LNCaP clone FGC (cell line): ENCODE data around the gene PROM1.

Experiments used
- DNase-seq: peaks from one replicate; pipeline ENCODE4 v3.0.0-alpha.2; 2011; ENCODE audit warnings: low read depth
- H3K4me3 ChIP-seq: 2 replicates; pipeline ENCODE4 v1.5.1; 2011; ENCODE audit warnings: mild to moderate bottlenecking, low read depth, low read length, control low read depth
- TF ChIP-seq, protein P1 (sequence below): IDR thresholded peaks from 2 replicates; pipeline ENCODE4 v1.5.1; 2012; ENCODE audit warnings: mild to moderate bottlenecking; ENCODE audit not compliant: control insufficient read depth, insufficient read depth; ENCODE audit errors: extremely low read depth

Gene PROM1

DNA sequence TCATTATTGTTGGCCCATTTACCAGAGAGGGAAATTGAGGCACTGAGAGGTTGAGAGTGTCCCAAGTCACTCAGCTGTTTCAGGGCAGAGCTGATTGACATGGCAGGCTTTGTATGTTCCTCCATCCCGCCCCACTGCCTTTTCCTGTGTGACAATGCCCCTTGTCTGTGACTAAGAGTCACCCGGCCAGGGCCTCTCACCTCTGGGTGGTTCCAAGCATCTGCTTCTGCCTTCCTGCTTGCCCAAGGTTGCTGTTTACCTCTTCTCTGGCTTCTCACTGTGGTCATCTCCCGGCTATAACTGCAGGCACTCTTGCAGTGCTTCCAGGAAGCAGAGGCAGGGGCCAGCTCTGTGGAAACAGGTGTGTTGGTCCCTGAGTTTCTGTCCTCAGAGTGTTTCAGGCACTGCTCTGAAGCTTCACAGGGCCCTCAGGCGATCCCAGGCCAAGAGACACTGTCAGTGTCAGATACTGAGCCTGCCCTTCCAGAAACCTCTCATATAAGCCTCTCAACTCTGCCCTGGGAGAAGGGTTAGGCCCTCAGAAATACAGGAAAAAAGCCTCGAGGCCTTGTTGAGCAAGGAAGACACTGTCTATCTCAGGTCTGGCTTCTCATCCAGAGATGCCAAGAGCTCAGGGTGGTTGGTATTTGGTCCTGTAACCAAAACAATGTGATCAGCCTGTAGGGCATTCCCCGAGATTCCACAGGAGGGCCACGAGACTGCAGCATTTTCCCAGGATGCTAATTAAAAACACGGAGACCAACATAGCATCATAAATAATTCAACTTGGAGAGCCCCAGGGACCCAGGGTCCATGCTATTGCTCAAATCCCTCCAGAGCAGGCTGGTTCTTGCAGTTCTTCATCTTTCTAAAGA lies 42.0 kb upstream of the PROM1 start:
- TF ChIP-seq, protein P1, sequence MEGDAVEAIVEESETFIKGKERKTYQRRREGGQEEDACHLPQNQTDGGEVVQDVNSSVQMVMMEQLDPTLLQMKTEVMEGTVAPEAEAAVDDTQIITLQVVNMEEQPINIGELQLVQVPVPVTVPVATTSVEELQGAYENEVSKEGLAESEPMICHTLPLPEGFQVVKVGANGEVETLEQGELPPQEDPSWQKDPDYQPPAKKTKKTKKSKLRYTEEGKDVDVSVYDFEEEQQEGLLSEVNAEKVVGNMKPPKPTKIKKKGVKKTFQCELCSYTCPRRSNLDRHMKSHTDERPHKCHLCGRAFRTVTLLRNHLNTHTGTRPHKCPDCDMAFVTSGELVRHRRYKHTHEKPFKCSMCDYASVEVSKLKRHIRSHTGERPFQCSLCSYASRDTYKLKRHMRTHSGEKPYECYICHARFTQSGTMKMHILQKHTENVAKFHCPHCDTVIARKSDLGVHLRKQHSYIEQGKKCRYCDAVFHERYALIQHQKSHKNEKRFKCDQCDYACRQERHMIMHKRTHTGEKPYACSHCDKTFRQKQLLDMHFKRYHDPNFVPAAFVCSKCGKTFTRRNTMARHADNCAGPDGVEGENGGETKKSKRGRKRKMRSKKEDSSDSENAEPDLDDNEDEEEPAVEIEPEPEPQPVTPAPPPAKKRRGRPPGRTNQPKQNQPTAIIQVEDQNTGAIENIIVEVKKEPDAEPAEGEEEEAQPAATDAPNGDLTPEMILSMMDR, result no peak
- no peak for DNase-seq
- no peak overlapping the region for H3K4me3 ChIP-seq

DNA sequence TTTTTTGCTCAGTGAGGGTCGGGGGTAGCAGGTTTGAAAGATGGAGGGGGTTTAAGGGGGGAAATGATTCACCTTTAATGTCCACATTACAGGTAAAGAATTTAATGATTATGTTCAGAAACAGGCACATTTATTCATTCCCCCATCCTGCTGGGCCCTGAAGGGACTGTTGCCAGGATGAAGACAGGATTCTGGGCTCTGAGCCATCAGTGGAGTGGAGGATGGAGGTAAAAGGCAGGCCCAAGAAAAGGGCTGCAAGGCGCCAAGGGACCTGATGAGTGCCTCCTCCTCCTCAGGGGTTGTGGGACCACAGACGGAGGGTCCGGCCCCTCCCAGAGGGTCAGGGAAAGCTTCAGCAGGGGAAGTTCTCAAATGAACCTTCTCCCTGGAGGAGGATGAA lies 40.4 kb upstream of the PROM1 start:
- no peak for DNase-seq
- no peak overlapping the region for H3K4me3 ChIP-seq
- TF ChIP-seq, protein P1, result no peak

DNA sequence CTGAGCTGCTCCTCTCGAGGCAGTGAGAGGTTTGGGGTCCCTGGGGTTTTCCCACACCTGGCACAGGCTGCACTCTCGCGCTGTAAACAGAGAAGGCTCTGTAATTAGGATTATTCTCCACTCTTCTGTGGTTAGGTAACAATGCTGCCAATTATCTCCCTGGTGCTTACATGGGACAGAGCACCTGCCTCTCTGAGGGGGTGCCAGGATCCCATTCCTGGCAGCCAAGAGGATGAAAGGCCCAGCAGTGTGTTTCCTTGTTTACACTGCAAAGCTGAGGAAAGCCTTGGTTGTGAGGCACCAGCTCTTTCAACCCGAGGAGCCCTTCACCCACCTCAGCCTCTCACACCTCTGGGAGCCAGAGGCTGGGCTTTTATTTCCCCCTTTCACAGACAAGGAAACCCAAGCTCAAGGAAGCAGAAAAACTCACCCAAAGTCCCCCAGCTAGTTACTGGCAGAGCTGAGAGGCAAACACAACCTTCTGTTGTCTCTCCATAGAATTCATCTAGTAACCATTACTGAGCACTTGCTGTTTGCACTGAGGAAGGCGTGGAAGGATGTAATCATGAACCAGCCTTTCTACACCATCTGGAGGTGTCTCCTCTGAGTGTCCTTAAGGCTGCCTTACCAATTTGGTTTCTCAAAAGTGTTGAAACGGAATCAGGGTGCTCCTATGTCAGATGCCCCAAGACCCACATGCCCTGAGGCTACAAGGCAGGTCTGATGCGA lies 39.7 kb upstream of the PROM1 start:
- H3K4me3 ChIP-seq, result no peak overlapping the region
- TF ChIP-seq, protein P1, result no peak
- peak; percentile 28 for DNase-seq

DNA sequence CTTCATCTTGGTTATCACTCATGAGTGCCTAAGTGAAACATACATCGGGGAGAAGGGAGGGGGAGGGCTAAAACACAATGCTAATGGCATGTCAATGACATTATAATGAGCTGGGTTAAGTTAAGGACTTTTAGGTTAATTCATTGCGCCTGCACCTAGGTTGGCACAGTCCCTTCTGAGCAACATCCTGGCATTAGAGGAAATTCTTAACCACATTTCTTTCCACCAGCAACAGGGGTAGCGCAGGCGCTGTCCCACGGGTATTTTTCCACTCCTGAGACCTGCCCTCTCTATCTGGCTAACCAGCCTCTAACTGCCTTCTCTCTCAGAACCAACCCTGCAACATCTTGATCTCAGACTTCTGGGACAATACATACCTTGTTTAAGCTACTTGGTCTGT lies 39.0 kb upstream of the PROM1 start:
- no peak overlapping the region for H3K4me3 ChIP-seq
- TF ChIP-seq, protein P1, result no peak
- no peak for DNase-seq

DNA sequence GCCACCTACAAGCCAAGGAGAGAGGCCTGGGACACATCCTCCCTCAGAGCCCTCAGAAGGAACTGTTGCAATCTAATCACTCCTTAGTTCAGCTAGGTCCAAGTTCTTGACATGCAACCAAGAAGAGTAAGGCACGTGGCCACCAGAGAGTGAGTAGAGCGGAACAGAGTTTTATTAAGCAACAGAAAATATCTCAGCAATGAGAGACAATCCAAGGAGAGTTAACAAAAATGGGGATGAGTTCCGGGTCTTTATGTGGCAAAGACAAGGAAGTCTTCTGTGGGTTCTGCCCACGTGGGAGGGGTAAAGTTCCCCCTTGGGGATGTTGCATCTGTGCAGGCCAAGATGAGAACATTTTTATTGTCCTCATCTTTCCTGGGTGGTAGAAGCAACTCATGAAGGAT lies 38.5 kb upstream of the PROM1 start:
- no peak overlapping the region for H3K4me3 ChIP-seq
- DNase-seq, result no peak
- TF ChIP-seq, protein P1, result no peak

DNA sequence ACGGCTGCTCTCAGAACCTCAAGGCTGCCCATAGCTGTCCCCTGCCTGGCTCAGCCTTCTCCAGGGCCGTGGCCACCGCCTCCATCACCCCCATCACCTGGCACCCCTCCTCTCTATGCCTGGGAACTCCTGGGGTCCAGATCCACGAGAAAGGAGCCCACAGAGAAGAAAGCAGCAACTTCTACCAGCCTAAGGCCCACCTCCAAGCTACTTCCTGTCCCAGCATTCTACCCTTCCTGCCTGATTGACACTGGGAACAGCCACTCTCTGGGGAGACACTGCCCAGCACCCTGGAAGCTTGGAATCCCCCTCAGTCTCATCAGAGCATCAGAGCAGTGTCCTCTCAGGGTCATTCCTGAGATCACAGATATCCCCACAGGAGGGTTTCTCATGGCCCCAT lies 36.9 kb upstream of the PROM1 start:
- TF ChIP-seq, protein P1, result no peak
- no peak overlapping the region for H3K4me3 ChIP-seq
- no peak for DNase-seq
